Fibroblast of the aortic adventitia (primary cell): Measurements from ENCODE around the gene FASN. TPM values are rescaled to one million over a fixed set of nuclear protein-coding genes. Genes with fewer than 3 reads are reported as not detected.

Source experiments
- DNase-seq: peaks from one replicate; pipeline ENCODE4 v3.0.0-alpha.2; 2010; ENCODE audit warnings: low read depth
- H3K4me3 ChIP-seq: 2 replicates; pipeline ENCODE4 v1.5.1; 2011; ENCODE audit warnings: low read depth, mild to moderate bottlenecking, control low read depth, low read length, moderate library complexity
- CTCF ChIP-seq: IDR thresholded peaks from 2 replicates; pipeline ENCODE4 v1.5.1; 2011; ENCODE audit warnings: mild to moderate bottlenecking, low read length, control low read depth, inconsistent platforms; ENCODE audit not compliant: insufficient read depth
- total RNA-seq: library from RNA; depleted of rRNA; stranded (reverse); fragments of >200 nt; gene quantifications from 2 replicates; pipeline ENCODE4 v1.2.3, GENCODE V29; 2012; ENCODE audit warnings: low replicate concordance

The FASN gene
- total RNA-seq, 1 donor = 65.2 TPM

GRCh38 chr17:82047379-82047778 lies 50.7 kb downstream of the FASN start:
- no peak for TF ChIP-seq CTCF
- no peak overlapping the region for H3K4me3 ChIP-seq
- DNase-seq = no peak

GRCh38 chr17:82046903-82047302 lies 51.1 kb downstream of the FASN start:
- TF ChIP-seq CTCF = no peak
- no peak for DNase-seq
- H3K4me3 ChIP-seq = no peak overlapping the region

- H3K4me3 ChIP-seq = no peak overlapping the region
- TF ChIP-seq CTCF = no peak
- DNase-seq = no peak
Observed at GRCh38 chr17:82045936-82046484, 52.0 kb downstream of the FASN start.

- TF ChIP-seq CTCF = no peak
- H3K4me3 ChIP-seq = no peak overlapping the region
- no peak for DNase-seq
Observed at GRCh38 chr17:82043507-82043906, 54.5 kb downstream of the FASN start.

- DNase-seq = no peak
- TF ChIP-seq CTCF = no peak
- H3K4me3 ChIP-seq = no peak overlapping the region
Observed at GRCh38 chr17:82042649-82043048, 55.4 kb downstream of the FASN start.

- TF ChIP-seq CTCF = no peak
- DNase-seq = no peak
- no peak overlapping the region for H3K4me3 ChIP-seq
Observed at GRCh38 chr17:82041144-82041814, 56.8 kb downstream of the FASN start.
